ENCODE measurements around the gene B3GAT1.

GRCh38 chr11:134372961-134373360 is 39.1 kb downstream of the B3GAT1 start:
- TF ChIP-seq CTCF (IDR thresholded peaks at IDR 0.05; ENCODE audit: low read depth, low read length, poor library complexity, severe bottlenecking), result no peak
- TF ChIP-seq EZH2phosphoT487 (IDR thresholded peaks at IDR 0.05; ENCODE audit: borderline replicate concordance, low read length), result no peak

All from DOHH2 (cell line).